ENCODE results near the gene TTYH1. TPM values are rescaled to one million over a fixed set of nuclear protein-coding genes. Genes with fewer than 3 reads are reported as not detected.

Gene TTYH1
- total RNA-seq, 1 experiment from 2014 or later, result not detected

GRCh38 chr19:54421169-54421516 is 5.9 kb downstream of the TTYH1 start:
- DNase-seq (ENCODE audit: extremely low read depth, low read depth), result no peak

- DNase-seq (ENCODE audit: extremely low read depth, low read depth), result no peak
These were observed 6.3 kb downstream of the TTYH1 start for GRCh38 chr19:54421521-54421920.

GRCh38 chr19:54422136-54422535 is 6.9 kb downstream of the TTYH1 start:
- no peak for DNase-seq (ENCODE audit: extremely low read depth, low read depth)

- DNase-seq (ENCODE audit: extremely low read depth, low read depth), result no peak
These were observed 8.9 kb downstream of the TTYH1 start for GRCh38 chr19:54424201-54424600.

- DNase-seq (ENCODE audit: extremely low read depth, low read depth), result no peak
These were observed 9.6 kb downstream of the TTYH1 start for GRCh38 chr19:54424660-54425381.

- DNase-seq (ENCODE audit: extremely low read depth, low read depth), result no peak
These were observed 10.1 kb downstream of the TTYH1 start for GRCh38 chr19:54425382-54425723.

GRCh38 chr19:54426291-54426931 is 11.1 kb downstream of the TTYH1 start:
- no peak for DNase-seq (ENCODE audit: extremely low read depth, low read depth)

GRCh38 chr19:54427586-54427985 is 12.3 kb downstream of the TTYH1 start:
- DNase-seq (ENCODE audit: extremely low read depth, low read depth), result no peak

GRCh38 chr19:54428323-54429175 is 13.3 kb downstream of the TTYH1 start:
- no peak for DNase-seq (ENCODE audit: extremely low read depth, low read depth)

- DNase-seq (ENCODE audit: extremely low read depth, low read depth), result no peak
These were observed 13.9 kb downstream of the TTYH1 start for GRCh38 chr19:54429176-54429495.

- no peak for DNase-seq (ENCODE audit: extremely low read depth, low read depth)
These were observed 14.4 kb downstream of the TTYH1 start for GRCh38 chr19:54429545-54430227.

- no peak for DNase-seq (ENCODE audit: extremely low read depth, low read depth)
These were observed 15.3 kb downstream of the TTYH1 start for GRCh38 chr19:54430306-54431254.

GRCh38 chr19:54431255-54431838 is 16.1 kb downstream of the TTYH1 start:
- DNase-seq (ENCODE audit: extremely low read depth, low read depth), result no peak

GRCh38 chr19:54432144-54432738 is 17.0 kb downstream of the TTYH1 start:
- no peak for DNase-seq (ENCODE audit: extremely low read depth, low read depth)

- DNase-seq (ENCODE audit: extremely low read depth, low read depth), result no peak
These were observed 18.4 kb downstream of the TTYH1 start for GRCh38 chr19:54433697-54434096.

GRCh38 chr19:54434112-54434872 is 19.0 kb downstream of the TTYH1 start:
- DNase-seq (ENCODE audit: extremely low read depth, low read depth), result no peak

- DNase-seq (ENCODE audit: extremely low read depth, low read depth), result no peak
These were observed 19.6 kb downstream of the TTYH1 start for GRCh38 chr19:54434873-54435214.

GRCh38 chr19:54435551-54436016 is 20.3 kb downstream of the TTYH1 start:
- no peak for DNase-seq (ENCODE audit: extremely low read depth, low read depth)

All from NCI-H460 (cell line).